K562 (cell line): ENCODE measurements around the gene ZBTB20. TPM values are rescaled to one million over a fixed set of nuclear protein-coding genes. Genes with fewer than 3 reads are reported as not detected.

Experiments
- ATAC-seq: fragments of 200-7000 bp; cut with Tn5 transposase; 3 replicates; pipeline ENCODE4 v1.9.1; 2020; ENCODE audit warnings: moderate library complexity
- BruUV-seq: library from RNA; stranded (reverse); fragments of 400-500 nt; replicated peaks from 2 replicates; lab custom pipeline; 2021; lab: Mats Ljungman, UMichigan
- CTCF ChIA-PET: fragments of 300-600 bp; formaldehyde crosslinking; extraction: SDS; loops from one replicate; lab custom pipeline; 2021; ENCODE audit warnings: low intra/inter-chr PET ratio; lab: Yijun Ruan, JAX
- POLR2A ChIA-PET: fragments of 300-600, 350-650 bp; sonication (Branson Sonifier 250); formaldehyde crosslinking; extraction: SDS; loops from one replicate; lab custom pipeline; 2021; ENCODE audit warnings: antibody characterized with exemption, inconsistent platforms; lab: Yijun Ruan, JAX
- DNase-seq, 4 experiments: peaks; one replicate each; pipeline versions ENCODE4 v3.0.0 to v3.0.0-alpha.2; 2011 to 2018; ENCODE audit warnings: low spot score in 3 of 4, mixed read lengths in 3 of 4; ENCODE audit errors: extremely low read depth in 1 of 4
- FAIRE-seq: peaks from 2 replicates; lab custom pipeline; 2011; peaks lifted over from hg19 to GRCh38; lab: Jason Lieb, UNC
- H2AFZ ChIP-seq: 2 replicates; pipeline ENCODE4 v1.6.0; 2011; ENCODE audit warnings: low read depth, low read length, control low read depth, inconsistent platforms
- H3K27ac ChIP-seq: fragments of 200-600 bp; 3 replicates; pipeline ENCODE4 v1.8.0; 2011; ENCODE audit warnings: low read depth, mild to moderate bottlenecking, control low read depth, inconsistent platforms, low read length, moderate library complexity, mixed read lengths; ENCODE audit errors: extremely low read depth
- H3K27me3 ChIP-seq, 2 experiments: fragments of 300-600 bp in 1 of 2; 2 replicates in 1 of 2; 3 replicates in 1 of 2; pipeline versions ENCODE4 v1.6.0 to v1.8.0; 2011; ENCODE audit warnings: inconsistent platforms in 2 of 2, low read length in 2 of 2, mild to moderate bottlenecking in 1 of 2, mixed read lengths in 1 of 2, moderate library complexity in 1 of 2; ENCODE audit not compliant: control insufficient read depth in 2 of 2, insufficient read depth in 2 of 2
- H3K36me3 ChIP-seq: fragments of 300-600 bp; 3 replicates; pipeline ENCODE4 v1.8.0; 2011; ENCODE audit warnings: mild to moderate bottlenecking, low read length, inconsistent platforms; ENCODE audit not compliant: control insufficient read depth, insufficient read depth
- H3K4me1 ChIP-seq, 2 experiments: fragments of 200-600 bp in 1 of 2; replicated peaks in 1 of 2; 2 replicates in 1 of 2; 3 replicates in 1 of 2; pipeline versions ENCODE4 v1.5.1 to v1.8.0; 2011; ENCODE audit warnings: inconsistent platforms in 2 of 2, low read length in 2 of 2, mild to moderate bottlenecking in 1 of 2, mixed read lengths in 1 of 2, moderate library complexity in 1 of 2; ENCODE audit not compliant: control insufficient read depth in 2 of 2, insufficient read depth in 2 of 2
- H3K4me2 ChIP-seq: 2 replicates; pipeline ENCODE4 v1.6.1; 2011; ENCODE audit warnings: low read length, control low read depth, inconsistent platforms, mixed read lengths; ENCODE audit not compliant: insufficient read depth
- H3K4me3 ChIP-seq: fragments of 200-600 bp; sonication (generic), shearing (Covaris generic); 2 replicates; pipeline ENCODE4 v1.5.1; 2016; ENCODE audit warnings: control low read depth, inconsistent platforms
- H3K79me2 ChIP-seq: fragments of 200-600 bp; 3 replicates; pipeline ENCODE4 v1.8.0; 2011; ENCODE audit warnings: low read length, inconsistent platforms; ENCODE audit not compliant: control insufficient read depth, insufficient read depth
- H3K9ac ChIP-seq, 2 experiments: 2 replicates each; pipeline versions ENCODE4 v1.6.0 to v1.6.1; 2011; ENCODE audit warnings: low read depth in 2 of 2, low read length in 2 of 2, control low read depth in 1 of 2, inconsistent platforms in 1 of 2, mild to moderate bottlenecking in 1 of 2, mixed read lengths in 1 of 2; ENCODE audit not compliant: insufficient read depth in 1 of 2
- H3K9me1 ChIP-seq: one replicate; pipeline ENCODE4 v1.6.0; 2011; ENCODE audit warnings: inconsistent platforms, mild to moderate bottlenecking, low read length, moderate library complexity; ENCODE audit not compliant: control insufficient read depth, insufficient read depth
- H3K9me3 ChIP-seq: replicated peaks from 2 replicates; pipeline ENCODE4 v1.5.1; 2011; ENCODE audit warnings: low read depth, low read length, inconsistent platforms; ENCODE audit not compliant: control insufficient read depth, insufficient read depth
- H4K20me1 ChIP-seq: replicated peaks from 2 replicates; pipeline ENCODE4 v1.6.1; 2011; ENCODE audit warnings: low read length, inconsistent platforms, mixed read lengths; ENCODE audit not compliant: control insufficient read depth, insufficient read depth
- BDP1 ChIP-seq: IDR thresholded peaks from 3 replicates; pipeline ENCODE4 v1.6.1; 2011; ENCODE audit not compliant: insufficient read length, insufficient read depth
- BHLHE40 ChIP-seq: IDR thresholded peaks from 2 replicates; pipeline ENCODE4 v1.6.1; 2011; ENCODE audit warnings: low read length, improper control_type of control experiment
- CHCHD3 ChIP-seq: fragments of 250-450 bp; sonication (Bioruptor Pico); IDR thresholded peaks from 2 replicates; pipeline ENCODE4 v2.1.2; 2022; ENCODE audit warnings: mild to moderate bottlenecking
- E2F3 ChIP-seq: fragments of 250-450 bp; sonication (Bioruptor Pico); IDR thresholded peaks from 2 replicates; pipeline ENCODE4 v1.4.0; 2020; ENCODE audit warnings: mild to moderate bottlenecking
- EZH2 ChIP-seq: IDR thresholded peaks from 2 replicates; pipeline ENCODE4 v1.6.1; 2012; ENCODE audit warnings: low read depth, mild to moderate bottlenecking, inconsistent platforms, low read length, borderline replicate concordance
- HNRNPUL1 ChIP-seq: fragments of 200-400 bp; formaldehyde crosslinking; IDR thresholded peaks from 2 replicates; pipeline ENCODE4 v1.6.1; 2017; ENCODE audit warnings: low read length
- MTA3 ChIP-seq: fragments of 450-650 bp; formaldehyde crosslinking; IDR thresholded peaks from 2 replicates; pipeline ENCODE4 v1.6.1; 2017; ENCODE audit warnings: mild to moderate bottlenecking, borderline replicate concordance
- MYNN ChIP-seq, 2 experiments: sonication (generic); formaldehyde crosslinking in 1 of 2; IDR thresholded peaks; 2 replicates each; pipeline versions ENCODE4 v1.5.0 to v1.6.1; 2016 to 2020; ENCODE audit warnings: antibody characterized with exemption in 1 of 2, missing genetic modification reagents in 1 of 2
- STAG1 ChIP-seq: sonication (generic); formaldehyde crosslinking; IDR thresholded peaks from 2 replicates; pipeline ENCODE4 v1.5.0; 2020; ENCODE audit warnings: missing genetic modification reagents, borderline replicate concordance
- ZKSCAN3 ChIP-seq: fragments of 250-450 bp; sonication (Bioruptor Pico); IDR thresholded peaks from 2 replicates; pipeline ENCODE4 v1.4.0; 2020
- ZNF133 ChIP-seq: fragments of 250-450 bp; sonication (Bioruptor Pico); IDR thresholded peaks from 2 replicates; pipeline ENCODE4 v1.4.0; 2020; ENCODE audit warnings: mild to moderate bottlenecking
- ZNF354B ChIP-seq: fragments of 250-450 bp; sonication (Bioruptor Pico); IDR thresholded peaks from 2 replicates; pipeline ENCODE4 v1.4.0; 2020
- ZNF586 ChIP-seq: fragments of 450-650 bp; formaldehyde crosslinking; conservative IDR thresholded peaks from 2 replicates; pipeline ENCODE4 v1.4.0; 2020; ENCODE audit warnings: mild to moderate bottlenecking, moderate library complexity
- ZNF717 ChIP-seq: fragments of 250-450 bp; sonication (Bioruptor Pico); IDR thresholded peaks from 2 replicates; pipeline ENCODE4 v1.5.0; 2021
- WGBS: fragments of 100-300 bp; shearing (Covaris generic); methylation state at CpG from one replicate; pipeline ENCODE4 v1.1.6; 2016; ENCODE audit warnings: low coverage, mixed read lengths; ENCODE audit not compliant: insufficient coverage; ENCODE audit errors: missing lambda C conversion rate; 5-methylcytosine and 5-hydroxymethylcytosine counted together
- in situ Hi-C: fragments of 300-500 bp; cut with MboI; formaldehyde crosslinking; loops from 4 replicates; pipeline ENCODE4 v1.15.0; 2018; ENCODE audit warnings: inconsistent platforms, mixed read lengths
- intact Hi-C: fragments of 100-400 bp; cut with micrococcal nuclease; formaldehyde crosslinking; loops from 2 replicates; pipeline ENCODE4 v1.14.2; 2022
- polyA plus RNA-seq, 8 experiments: library from polyadenylated mRNA; depleted of rRNA in 4 of 8; stranded (reverse) in 5 of 8; unstranded in 3 of 8; fragments of >200 nt; fragmentation: Nextera tagmentation in 2 of 8; fragmentation: Illumina TruSeq in 1 of 8; extraction: Ambion mirVana in 2 of 8; extraction: Trizol in 1 of 8; gene quantifications; 2 replicates each; pipeline versions ENCODE4 v1.2.1 to v1.2.3, GENCODE V29; 2011 to 2014; ENCODE audit warnings: inconsistent platforms in 1 of 8, missing spikeins in 1 of 8
- total RNA-seq, 7 experiments: library from RNA; depleted of rRNA in 6 of 7; stranded (reverse); fragments of >200 nt in 6 of 7; fragmentation: Illumina TruSeq in 2 of 7; extraction: Trizol in 2 of 7; gene quantifications; 2 replicates each; pipeline versions ENCODE4 v1.2.1 to v1.2.3, GENCODE V29; 2011 to 2021; ENCODE audit warnings: low replicate concordance in 1 of 7
- TF ChIP-seq, protein P1 (sequence below): IDR thresholded peaks from 2 replicates; pipeline ENCODE4 v1.6.1; 2012; ENCODE audit warnings: low read depth, low read length, improper control_type of control experiment, borderline replicate concordance
- TF ChIP-seq, protein P2 (sequence below), 2 experiments: fragments of 450-650 bp; IDR thresholded peaks; 2 replicates each; pipeline ENCODE4 v1.6.1; 2018; ENCODE audit warnings: mild to moderate bottlenecking in 2 of 2, low read depth in 1 of 2; ENCODE audit not compliant: partially characterized antibody in 2 of 2

ZBTB20 gene
- total and polyA plus RNA-seq, 9 of the 15 experiments (the other 6 are each of a cell fraction or from before 2014, with no cell fraction given): 0.17 to 1.7 (median 0.45) TPM

DNA sequence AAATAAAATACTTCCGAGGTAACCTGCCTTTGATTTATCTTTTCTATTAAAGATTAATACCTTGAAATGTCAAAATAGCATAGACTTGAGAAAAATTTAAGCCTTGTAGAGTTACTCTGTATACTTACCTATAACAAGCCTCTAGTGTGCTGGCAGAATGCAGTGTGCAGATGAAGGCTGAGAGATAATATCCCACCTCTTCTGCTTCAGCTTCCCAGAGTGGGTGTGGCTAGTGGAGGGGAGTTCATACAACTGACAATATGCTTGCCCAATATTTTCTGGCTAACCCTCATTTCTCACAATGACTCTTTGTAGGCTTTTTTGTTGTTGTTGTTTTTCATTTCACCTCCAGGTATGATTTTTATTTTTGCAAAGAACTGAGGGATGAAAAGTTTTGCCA is 15.7 kb upstream of the ZBTB20 start (continued):
- TF ChIP-seq, protein P1, sequence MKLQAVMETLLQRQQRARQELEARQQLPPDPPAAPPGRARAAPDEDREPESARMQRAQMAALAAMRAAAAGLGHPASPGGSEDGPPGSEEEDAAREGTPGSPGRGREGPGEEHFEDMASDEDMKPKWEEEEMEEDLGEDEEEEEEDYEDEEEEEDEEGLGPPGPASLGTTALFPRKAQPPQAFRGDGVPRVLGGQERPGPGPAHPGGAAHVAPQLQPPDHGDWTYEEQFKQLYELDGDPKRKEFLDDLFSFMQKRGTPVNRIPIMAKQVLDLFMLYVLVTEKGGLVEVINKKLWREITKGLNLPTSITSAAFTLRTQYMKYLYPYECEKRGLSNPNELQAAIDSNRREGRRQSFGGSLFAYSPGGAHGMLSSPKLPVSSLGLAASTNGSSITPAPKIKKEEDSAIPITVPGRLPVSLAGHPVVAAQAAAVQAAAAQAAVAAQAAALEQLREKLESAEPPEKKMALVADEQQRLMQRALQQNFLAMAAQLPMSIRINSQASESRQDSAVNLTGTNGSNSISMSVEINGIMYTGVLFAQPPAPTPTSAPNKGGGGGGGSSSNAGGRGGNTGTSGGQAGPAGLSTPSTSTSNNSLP: no peak
- TF ChIP-seq BDP1 (no peak), MYNN (IDR thresholded peaks at IDR 0.05) (no peak), MYNN (CRISPR knock-in tag; IDR thresholded peaks at IDR 0.05) (no peak), ZNF717 (CRISPR knock-in tag) (no peak)

DNA sequence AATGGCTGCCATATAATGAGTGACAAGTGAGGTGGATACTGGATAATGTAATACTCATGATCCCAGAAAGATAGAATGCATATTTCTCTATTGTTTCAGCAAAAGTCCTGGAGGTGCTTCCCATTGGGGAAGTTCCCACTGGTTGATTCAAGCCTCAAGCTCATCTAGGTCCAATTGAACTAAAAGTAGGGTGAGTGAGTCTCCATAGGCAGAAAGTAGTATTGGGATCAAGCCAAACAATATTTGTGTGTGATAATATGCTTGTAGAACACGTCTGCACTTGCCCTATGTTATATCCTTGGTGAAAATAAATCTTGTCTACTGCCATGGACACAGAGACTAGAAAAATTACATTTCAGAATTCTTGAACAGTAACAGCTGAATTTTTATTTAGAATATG is 14.8 kb upstream of the ZBTB20 start:
- H2AFZ ChIP-seq: no peak overlapping the region
- WGBS: 0% methylated on average over 1 of the region's 1 CpG
- H3K4me2 ChIP-seq: no peak overlapping the region
- in situ Hi-C loops (no loop called here), intact Hi-C loops (no loop called here)
- BruUV-seq: no TSS peak
- CTCF ChIA-PET: no interaction called here
- no peaks in the 10 kb centered on the region for H3K79me2 ChIP-seq
- H3K4me3 ChIP-seq: no peak overlapping the region
- H3K9ac ChIP-seq: no peak overlapping the region
- no peaks in the 10 kb centered on the region for H3K36me3 ChIP-seq
- no peaks in the 10 kb centered on the region for H3K9me1 ChIP-seq
- FAIRE-seq (no peak), ATAC-seq (no peak), DNase-seq (no peak)
- no peak overlapping the region for H3K27ac ChIP-seq
- H4K20me1 ChIP-seq: no peaks in the 10 kb centered on the region
- no peaks in the 10 kb centered on the region for H3K27me3 ChIP-seq
- H3K4me1 ChIP-seq: peaks cover 0 to 9% of the 10 kb centered on the region in 2 experiments; a peak in 3 of 5 replicates
- POLR2A ChIA-PET: no interaction called here
- no peaks in the 10 kb centered on the region for H3K9me3 ChIP-seq
- TF ChIP-seq ZNF586 (CRISPR knock-in tag) (no peak), BHLHE40 (no peak), EZH2 (no peak), ZNF133 (CRISPR knock-in tag) (no peak), ZKSCAN3 (CRISPR knock-in tag) (no peak), CHCHD3 (CRISPR knock-in tag) (no peak), MTA3 (no peak), STAG1 (CRISPR knock-in tag) (no peak), MYNN (IDR thresholded peaks at IDR 0.05) (no peak), MYNN (CRISPR knock-in tag; IDR thresholded peaks at IDR 0.05) (no peak), E2F3 (CRISPR knock-in tag) (no peak), ZNF354B (CRISPR knock-in tag) (no peak), HNRNPUL1 (no peak)
- TF ChIP-seq, protein P2, sequence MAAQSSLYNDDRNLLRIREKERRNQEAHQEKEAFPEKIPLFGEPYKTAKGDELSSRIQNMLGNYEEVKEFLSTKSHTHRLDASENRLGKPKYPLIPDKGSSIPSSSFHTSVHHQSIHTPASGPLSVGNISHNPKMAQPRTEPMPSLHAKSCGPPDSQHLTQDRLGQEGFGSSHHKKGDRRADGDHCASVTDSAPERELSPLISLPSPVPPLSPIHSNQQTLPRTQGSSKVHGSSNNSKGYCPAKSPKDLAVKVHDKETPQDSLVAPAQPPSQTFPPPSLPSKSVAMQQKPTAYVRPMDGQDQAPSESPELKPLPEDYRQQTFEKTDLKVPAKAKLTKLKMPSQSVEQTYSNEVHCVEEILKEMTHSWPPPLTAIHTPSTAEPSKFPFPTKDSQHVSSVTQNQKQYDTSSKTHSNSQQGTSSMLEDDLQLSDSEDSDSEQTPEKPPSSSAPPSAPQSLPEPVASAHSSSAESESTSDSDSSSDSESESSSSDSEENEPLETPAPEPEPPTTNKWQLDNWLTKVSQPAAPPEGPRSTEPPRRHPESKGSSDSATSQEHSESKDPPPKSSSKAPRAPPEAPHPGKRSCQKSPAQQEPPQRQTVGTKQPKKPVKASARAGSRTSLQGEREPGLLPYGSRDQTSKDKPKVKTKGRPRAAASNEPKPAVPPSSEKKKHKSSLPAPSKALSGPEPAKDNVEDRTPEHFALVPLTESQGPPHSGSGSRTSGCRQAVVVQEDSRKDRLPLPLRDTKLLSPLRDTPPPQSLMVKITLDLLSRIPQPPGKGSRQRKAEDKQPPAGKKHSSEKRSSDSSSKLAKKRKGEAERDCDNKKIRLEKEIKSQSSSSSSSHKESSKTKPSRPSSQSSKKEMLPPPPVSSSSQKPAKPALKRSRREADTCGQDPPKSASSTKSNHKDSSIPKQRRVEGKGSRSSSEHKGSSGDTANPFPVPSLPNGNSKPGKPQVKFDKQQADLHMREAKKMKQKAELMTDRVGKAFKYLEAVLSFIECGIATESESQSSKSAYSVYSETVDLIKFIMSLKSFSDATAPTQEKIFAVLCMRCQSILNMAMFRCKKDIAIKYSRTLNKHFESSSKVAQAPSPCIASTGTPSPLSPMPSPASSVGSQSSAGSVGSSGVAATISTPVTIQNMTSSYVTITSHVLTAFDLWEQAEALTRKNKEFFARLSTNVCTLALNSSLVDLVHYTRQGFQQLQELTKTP (IDR thresholded peaks at IDR 0.05; ENCODE audit: low read depth in 1 of 2, partially characterized antibody in 2 of 2): no peak
